Stimulated activated CD4-positive, alpha-beta T cell treated with anti-CD3 and anti-CD28 coated beads, Interleukin-12 subunit alpha, Interleukin-12 subunit beta, amount 100 ng/mL, for 4 hours (primary cell): ENCODE data around the gene HOXD11.

ENCODE experiments used
- DNase-seq: peaks from one replicate; pipeline ENCODE4 v3.0.0-alpha.2; 2020

HOXD11 gene

GRCh38 chr2:176106581-176107539, at the start of gene HOXD11:
TSS of gene HOXD11 (plus strand) at chr2:176107280. CDS start at chr2:176107356, 76 bp downstream.
- no peak for DNase-seq

DNA sequence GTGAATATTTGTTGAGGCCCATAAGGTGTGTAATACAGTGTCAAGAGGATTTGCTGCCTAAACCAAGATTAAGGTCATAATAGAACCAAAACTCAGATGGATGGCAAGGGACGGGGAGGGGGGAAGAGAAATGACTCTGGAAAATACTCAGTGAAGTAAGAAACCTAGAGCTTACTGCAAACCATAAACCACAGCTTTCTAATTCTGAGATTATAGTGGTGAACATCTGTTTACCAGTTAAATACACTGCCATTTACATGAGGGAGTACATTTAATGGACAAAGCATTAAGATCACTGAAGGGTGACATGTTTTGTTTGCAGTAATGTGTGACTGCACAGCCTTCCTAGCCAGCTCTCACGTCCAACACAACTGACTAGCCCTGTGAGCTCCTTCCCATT, 43.1 kb upstream of the HOXD11 start:
- no peak for DNase-seq

- DNase-seq = no peak
Observed at GRCh38 chr2:176066645-176067588, 40.2 kb upstream of the HOXD11 start.

- no peak for DNase-seq
Observed at GRCh38 chr2:176067589-176068418, 39.3 kb upstream of the HOXD11 start.

GRCh38 chr2:176068419-176068832, 38.7 kb upstream of the HOXD11 start:
- DNase-seq = no peak

DNA sequence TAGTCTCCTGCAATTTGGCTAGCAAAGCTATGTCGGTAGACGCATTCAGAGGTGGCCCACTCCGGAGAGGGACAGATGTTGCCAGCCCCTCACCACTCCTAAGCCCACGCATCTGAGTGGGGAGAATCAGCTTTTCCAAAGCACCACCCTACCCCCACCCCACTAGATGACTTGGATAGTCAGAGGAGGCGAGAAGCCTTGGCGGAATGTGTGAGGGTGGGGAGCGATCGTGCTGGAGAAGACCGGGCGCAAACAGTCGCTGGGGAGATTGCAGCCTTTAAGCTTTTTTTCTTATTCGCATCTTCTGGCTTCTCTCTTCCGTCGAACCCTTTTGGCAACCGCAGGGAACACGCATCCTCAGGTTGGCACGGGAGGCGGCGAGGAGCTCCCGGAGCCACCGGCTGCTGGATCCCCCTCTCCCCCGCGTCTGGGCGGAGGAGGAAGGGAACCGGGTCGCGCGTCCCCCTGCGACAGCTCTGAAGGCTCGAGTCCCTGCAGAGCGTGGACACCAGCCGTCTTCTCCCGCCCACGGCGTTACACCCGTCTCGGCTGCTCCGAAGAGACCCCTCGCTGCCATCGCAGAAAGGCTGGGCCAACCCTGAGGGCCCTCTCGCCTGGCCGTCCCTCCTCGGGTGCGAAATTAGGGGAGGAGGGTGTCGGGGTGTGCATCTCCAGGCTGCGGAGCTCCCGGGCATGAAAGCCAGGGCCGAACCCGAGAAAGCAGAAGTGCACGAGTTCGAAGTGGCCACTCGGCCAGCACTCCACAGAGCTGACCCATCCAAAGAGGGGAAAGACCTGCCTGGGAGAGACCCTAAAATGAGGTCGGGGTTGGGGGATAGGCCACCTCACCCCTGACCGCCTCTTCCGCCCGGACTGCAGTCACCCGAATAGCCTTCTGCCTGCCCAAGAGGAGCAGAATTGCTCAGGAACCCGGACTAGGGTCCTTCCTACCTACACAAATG, 35.5 kb upstream of the HOXD11 start:
- DNase-seq = no peak

DNA sequence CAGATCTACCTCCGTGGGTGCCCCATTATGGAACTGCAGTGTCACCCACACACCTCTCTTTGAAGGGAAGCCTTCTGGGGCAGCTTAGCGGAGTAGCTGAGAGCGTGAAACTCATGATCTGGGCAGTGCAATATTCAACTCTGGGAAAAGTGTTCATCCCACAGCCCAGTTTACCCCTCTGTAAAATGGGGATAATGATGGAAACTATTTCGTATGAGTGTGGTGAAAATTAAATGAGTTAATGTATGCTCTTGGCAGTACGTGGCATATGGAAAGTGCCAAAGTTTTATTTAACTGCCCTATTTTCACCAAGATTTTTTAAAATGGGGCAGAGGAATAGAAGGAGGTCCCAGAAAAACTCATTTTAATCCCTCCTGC, 34.8 kb upstream of the HOXD11 start:
- DNase-seq = no peak

GRCh38 chr2:176072951-176073904, 33.9 kb upstream of the HOXD11 start:
- DNase-seq = no peak

- no peak for DNase-seq
Observed at GRCh38 chr2:176074919-176075425, 32.1 kb upstream of the HOXD11 start.

GRCh38 chr2:176075481-176075880, 31.6 kb upstream of the HOXD11 start:
- DNase-seq = no peak

GRCh38 chr2:176076063-176076462, 31.0 kb upstream of the HOXD11 start:
- DNase-seq = no peak

DNA sequence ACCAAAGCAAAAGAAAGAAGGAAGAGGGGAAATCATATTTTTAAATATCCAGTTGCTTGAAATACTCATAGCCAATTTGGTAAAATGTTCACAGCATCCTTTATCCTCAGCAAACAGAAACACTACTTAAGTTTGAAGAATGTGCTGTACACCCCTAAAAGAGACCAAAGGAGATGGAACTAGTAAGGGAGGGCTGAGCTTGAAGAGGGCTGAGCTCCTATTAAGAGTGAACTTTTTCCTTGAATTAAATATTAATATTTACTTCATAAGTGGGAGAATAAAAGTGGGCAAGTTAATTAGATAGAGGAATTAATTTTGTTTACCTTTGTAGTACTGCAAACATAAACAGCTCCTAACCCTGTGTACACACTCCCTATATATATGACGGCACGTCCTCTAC, 30.3 kb upstream of the HOXD11 start:
- DNase-seq = no peak

GRCh38 chr2:176078541-176079284, 28.4 kb upstream of the HOXD11 start:
- DNase-seq = no peak

GRCh38 chr2:176079285-176079830, 27.7 kb upstream of the HOXD11 start:
- no peak for DNase-seq

GRCh38 chr2:176079831-176080539, 27.1 kb upstream of the HOXD11 start:
- DNase-seq = no peak

GRCh38 chr2:176080540-176081375, 26.3 kb upstream of the HOXD11 start:
- DNase-seq = no peak

- DNase-seq = no peak
Observed at GRCh38 chr2:176081376-176081836, 25.7 kb upstream of the HOXD11 start.
